Measurements from ENCODE around the gene BCKDHA. TPM values are rescaled to one million over a fixed set of nuclear protein-coding genes. Genes with fewer than 3 reads are reported as not detected.

BCKDHA gene
- total RNA-seq, 1 donor = 15.3 TPM

DNA sequence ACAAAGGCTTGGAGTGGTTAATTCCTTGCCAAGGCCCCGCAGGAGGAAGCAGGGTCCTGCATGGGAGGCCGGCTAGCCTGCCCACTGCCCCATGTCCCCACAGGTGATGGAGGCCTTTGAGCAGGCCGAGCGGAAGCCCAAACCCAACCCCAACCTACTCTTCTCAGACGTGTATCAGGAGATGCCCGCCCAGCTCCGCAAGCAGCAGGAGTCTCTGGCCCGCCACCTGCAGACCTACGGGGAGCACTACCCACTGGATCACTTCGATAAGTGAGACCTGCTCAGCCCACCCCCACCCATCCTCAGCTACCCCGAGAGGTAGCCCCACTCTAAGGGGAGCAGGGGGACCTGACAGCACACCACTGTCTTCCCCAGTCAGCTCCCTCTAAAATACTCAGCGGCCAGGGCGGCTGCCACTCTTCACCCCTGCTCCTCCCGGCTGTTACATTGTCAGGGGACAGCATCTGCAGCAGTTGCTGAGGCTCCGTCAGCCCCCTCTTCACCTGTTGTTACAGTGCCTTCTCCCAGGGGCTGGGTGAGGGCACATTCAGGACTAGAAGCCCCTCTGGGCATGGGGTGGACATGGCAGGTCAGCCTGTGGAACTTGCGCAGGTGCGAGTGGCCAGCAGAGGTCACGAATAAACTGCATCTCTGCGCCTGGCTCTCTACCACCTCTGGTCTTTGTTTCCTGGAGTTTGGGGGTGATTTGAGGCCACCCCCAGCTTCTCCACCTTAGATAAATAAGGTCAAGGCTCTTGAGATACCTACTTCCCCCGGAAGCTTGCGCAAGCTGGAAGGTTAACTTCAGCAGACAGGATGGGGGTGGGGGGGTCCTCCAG, 26.9 kb downstream of the BCKDHA start:
- TF ChIP-seq, protein P1, sequence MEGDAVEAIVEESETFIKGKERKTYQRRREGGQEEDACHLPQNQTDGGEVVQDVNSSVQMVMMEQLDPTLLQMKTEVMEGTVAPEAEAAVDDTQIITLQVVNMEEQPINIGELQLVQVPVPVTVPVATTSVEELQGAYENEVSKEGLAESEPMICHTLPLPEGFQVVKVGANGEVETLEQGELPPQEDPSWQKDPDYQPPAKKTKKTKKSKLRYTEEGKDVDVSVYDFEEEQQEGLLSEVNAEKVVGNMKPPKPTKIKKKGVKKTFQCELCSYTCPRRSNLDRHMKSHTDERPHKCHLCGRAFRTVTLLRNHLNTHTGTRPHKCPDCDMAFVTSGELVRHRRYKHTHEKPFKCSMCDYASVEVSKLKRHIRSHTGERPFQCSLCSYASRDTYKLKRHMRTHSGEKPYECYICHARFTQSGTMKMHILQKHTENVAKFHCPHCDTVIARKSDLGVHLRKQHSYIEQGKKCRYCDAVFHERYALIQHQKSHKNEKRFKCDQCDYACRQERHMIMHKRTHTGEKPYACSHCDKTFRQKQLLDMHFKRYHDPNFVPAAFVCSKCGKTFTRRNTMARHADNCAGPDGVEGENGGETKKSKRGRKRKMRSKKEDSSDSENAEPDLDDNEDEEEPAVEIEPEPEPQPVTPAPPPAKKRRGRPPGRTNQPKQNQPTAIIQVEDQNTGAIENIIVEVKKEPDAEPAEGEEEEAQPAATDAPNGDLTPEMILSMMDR (IDR thresholded peaks at IDR 0.05; ENCODE audit: insufficient read depth, low read length) = no peak
- no peak for DNase-seq (ENCODE audit: low read depth)
- H3K4me3 ChIP-seq (ENCODE audit: low read depth, low read length) = no peak overlapping the region

- H3K4me3 ChIP-seq (ENCODE audit: low read depth, low read length) = no peak overlapping the region
- TF ChIP-seq, protein P1 (IDR thresholded peaks at IDR 0.05; ENCODE audit: insufficient read depth, low read length) = no peak
- no peak for DNase-seq (ENCODE audit: low read depth)
These were observed 27.8 kb downstream of the BCKDHA start for GRCh38 chr19:41425174-41426115.

DNA sequence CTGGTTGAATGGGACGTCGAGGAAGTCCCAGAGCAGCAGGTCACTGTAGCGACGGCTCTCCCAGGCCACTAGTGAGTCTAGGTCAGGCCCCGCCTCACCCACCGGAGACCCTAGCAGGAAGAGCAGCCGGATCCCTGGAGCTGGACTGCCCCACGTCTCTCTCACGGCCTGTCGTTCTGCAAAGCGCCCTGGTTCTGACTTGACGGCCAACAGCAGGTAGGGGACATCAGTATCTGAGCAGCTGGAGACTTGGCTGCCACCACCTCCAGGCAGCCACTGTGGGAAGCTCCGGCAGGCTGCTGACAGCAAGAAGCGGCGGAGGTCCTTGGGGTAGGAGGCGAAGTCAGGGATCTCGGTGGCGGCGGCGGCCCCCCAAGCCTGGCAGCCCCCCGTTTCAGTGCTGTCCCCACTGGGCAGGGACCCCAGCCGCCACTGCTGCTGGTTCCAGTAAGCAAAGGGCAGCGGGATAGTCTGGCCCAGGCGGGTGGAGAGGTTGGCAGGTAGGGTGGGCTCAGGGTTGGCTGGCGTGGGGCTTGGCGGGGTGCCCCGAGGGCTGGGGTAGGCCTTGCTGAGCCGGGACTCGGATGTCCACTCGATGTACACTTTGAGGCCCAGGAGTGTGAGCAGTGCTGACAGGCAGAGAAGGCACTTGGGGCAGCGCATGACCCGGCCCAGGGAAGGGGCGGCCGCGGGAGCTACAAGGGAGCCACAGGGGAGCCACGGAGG, 28.7 kb downstream of the BCKDHA start:
- TF ChIP-seq, protein P1 (IDR thresholded peaks at IDR 0.05; ENCODE audit: insufficient read depth, low read length) = no peak
- peak overlapping the region; percentile 62 for H3K4me3 ChIP-seq (ENCODE audit: low read depth, low read length)
- DNase-seq (ENCODE audit: low read depth) = no peak

DNA sequence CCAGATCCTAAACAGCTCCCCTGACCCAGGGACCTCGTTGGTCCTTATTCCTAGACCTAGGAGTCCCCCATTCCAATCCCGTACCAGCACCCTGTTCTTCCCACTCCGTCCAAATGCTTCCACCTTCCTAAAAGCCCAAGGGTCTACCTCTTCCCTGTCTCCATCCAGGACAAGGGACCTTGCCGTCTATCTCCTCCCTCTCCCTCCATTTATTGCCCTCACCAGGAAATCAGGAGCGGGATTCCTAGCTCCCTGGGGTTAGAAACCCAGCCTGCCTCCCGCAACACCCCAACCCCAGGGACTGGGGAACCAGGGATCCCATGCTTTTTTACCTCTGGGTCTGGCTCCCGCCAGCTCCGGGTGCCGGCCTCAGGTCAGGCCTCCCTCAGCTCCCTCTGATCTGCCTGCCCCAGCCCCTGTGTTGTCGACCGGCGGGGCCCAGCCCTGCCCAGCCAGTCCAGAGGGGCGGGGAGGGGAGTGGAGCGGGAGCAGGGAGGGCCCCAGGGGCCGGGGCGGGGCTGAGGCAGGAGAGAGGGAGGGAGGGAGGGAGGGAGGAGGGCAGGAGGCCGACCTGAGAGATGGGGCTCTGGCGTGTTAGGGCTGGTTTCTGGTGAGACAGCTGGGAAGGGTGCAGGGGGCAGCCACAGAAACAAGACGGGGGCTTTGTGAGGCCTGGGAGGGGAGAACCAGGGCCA, 29.5 kb downstream of the BCKDHA start, which contains the start of gene B3GNT8:
Gene B3GNT8, minus strand, starts transcription at position 423 of the 695 bp plus-strand sequence. CDS start 596 bp downstream, outside the sequence.
- peak; percentile 64 for DNase-seq (ENCODE audit: low read depth)
- peak within 1 kb of the TSS; percentile 62 for H3K4me3 ChIP-seq (ENCODE audit: low read depth, low read length)
- TF ChIP-seq, protein P1 (IDR thresholded peaks at IDR 0.05; ENCODE audit: insufficient read depth, low read length) = no peak

DNA sequence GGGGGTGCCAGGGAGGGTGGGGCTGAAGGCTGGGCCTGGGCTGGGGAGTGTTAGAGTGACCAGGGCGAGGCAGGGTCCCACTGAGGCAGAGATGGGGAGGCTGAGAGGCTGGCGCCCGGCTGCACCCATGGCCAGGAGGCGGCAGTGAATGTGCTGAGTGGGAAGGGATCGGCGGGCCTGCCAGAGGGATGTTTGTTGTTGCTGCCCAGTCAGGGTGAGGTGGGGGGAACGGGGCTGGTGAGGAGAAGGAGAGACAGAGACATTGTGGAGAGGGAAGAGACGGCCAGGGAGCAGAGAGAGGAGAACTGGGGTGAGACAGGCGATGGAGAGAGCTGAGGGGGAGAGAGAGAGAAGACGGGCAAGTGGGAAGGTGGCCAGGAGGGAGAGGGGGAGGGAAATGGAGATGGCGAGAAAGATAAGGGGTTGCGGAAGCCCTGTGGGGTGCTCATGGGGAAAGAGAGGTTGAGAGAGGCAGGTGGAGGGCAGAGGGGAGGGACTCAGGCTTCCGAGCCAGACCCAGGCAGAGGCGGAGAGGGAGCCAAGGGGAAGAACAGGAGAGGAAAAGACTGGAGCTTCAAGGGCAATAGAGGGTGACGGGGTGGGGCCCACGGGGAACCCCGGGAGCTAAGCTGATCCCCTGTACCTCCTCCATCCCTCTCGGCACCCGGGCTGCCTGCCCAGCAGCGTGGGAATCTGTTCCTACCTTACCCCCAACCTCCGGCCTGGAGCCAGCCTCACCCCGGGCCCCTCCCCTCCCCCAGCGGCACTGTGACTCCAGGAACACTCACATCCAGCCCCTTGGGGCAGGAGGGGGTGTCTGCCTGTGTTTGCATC, 30.2 kb downstream of the BCKDHA start:
- peak; percentile 22 for DNase-seq (ENCODE audit: low read depth)
- peak overlapping the region; percentile 58 for H3K4me3 ChIP-seq (ENCODE audit: low read depth, low read length)
- TF ChIP-seq, protein P1 (IDR thresholded peaks at IDR 0.05; ENCODE audit: insufficient read depth, low read length) = peak; percentile 12

All from fibroblast of the aortic adventitia (primary cell).